GM12878 (cell line): ENCODE measurements around the gene GMPPA. TPM values are rescaled to one million over a fixed set of nuclear protein-coding genes. Genes with fewer than 3 reads are reported as not detected.

Experiments used
- BRCA1 ChIP-seq: IDR thresholded peaks from 2 replicates; pipeline ENCODE4 v1.6.1; 2011; ENCODE audit warnings: low read depth, low read length, improper control_type of control experiment
- CBX5 ChIP-seq: sonication (generic); IDR thresholded peaks from 2 replicates; pipeline ENCODE4 v1.6.1; 2016; ENCODE audit warnings: low read depth, moderate library complexity, mild to moderate bottlenecking, inconsistent platforms
- CREM ChIP-seq: IDR thresholded peaks from 2 replicates; pipeline ENCODE4 v1.6.1; 2014; ENCODE audit warnings: antibody characterized with exemption, low read depth
- DPF2 ChIP-seq: fragments of 450-650 bp; IDR thresholded peaks from 2 replicates; pipeline ENCODE4 v1.6.1; 2017; ENCODE audit warnings: mild to moderate bottlenecking
- KAT2A ChIP-seq: conservative IDR thresholded peaks from 2 replicates; pipeline ENCODE4 v1.6.1; 2011; ENCODE audit warnings: low read depth, low read length; ENCODE audit not compliant: control insufficient read depth
- MEF2B ChIP-seq: fragments of 450-650 bp; IDR thresholded peaks from 2 replicates; pipeline ENCODE4 v1.6.1; 2018; ENCODE audit warnings: mild to moderate bottlenecking, moderate library complexity; ENCODE audit not compliant: partially characterized antibody, poor library complexity, severe bottlenecking
- NBN ChIP-seq: fragments of 450-650 bp; IDR thresholded peaks from 2 replicates; pipeline ENCODE4 v1.6.1; 2016
- NFYA ChIP-seq: IDR thresholded peaks from 2 replicates; pipeline ENCODE4 v1.6.1; 2011; ENCODE audit warnings: low read depth, mild to moderate bottlenecking, low read length, improper control_type of control experiment, borderline replicate concordance
- NFYB ChIP-seq: IDR thresholded peaks from 2 replicates; pipeline ENCODE4 v1.6.1; 2011; ENCODE audit warnings: low read depth, mild to moderate bottlenecking, low read length, improper control_type of control experiment, moderate library complexity; ENCODE audit not compliant: insufficient read depth
- NR2C2 ChIP-seq: IDR thresholded peaks from 2 replicates; pipeline ENCODE4 v1.6.1; 2011; ENCODE audit warnings: borderline replicate concordance, low read depth; ENCODE audit not compliant: control insufficient read depth, insufficient read length
- NRF1 ChIP-seq: conservative IDR thresholded peaks from 2 replicates; pipeline ENCODE4 v1.6.1; 2011; ENCODE audit warnings: mild to moderate bottlenecking, low read depth, low read length, improper control_type of control experiment
- SMAD1 ChIP-seq: fragments of 450-650 bp; IDR thresholded peaks from 2 replicates; pipeline ENCODE4 v1.6.1; 2018; ENCODE audit warnings: mild to moderate bottlenecking, low read depth; ENCODE audit not compliant: partially characterized antibody
- SMC3 ChIP-seq: IDR thresholded peaks from 2 replicates; pipeline ENCODE4 v1.6.1; 2011; ENCODE audit warnings: low read length, improper control_type of control experiment, borderline replicate concordance
- ZBED1 ChIP-seq: IDR thresholded peaks from 2 replicates; pipeline ENCODE4 v1.6.1; 2016; ENCODE audit warnings: borderline replicate concordance
- ZBTB33 ChIP-seq: fragments of 450-650 bp; IDR thresholded peaks from 2 replicates; pipeline ENCODE4 v1.6.1; 2017; ENCODE audit warnings: mild to moderate bottlenecking
- ZNF687 ChIP-seq: fragments of 450-650 bp; IDR thresholded peaks from 2 replicates; pipeline ENCODE4 v1.6.1; 2017; ENCODE audit warnings: mild to moderate bottlenecking, moderate library complexity
- polyA plus RNA-seq, 11 experiments: library from polyadenylated mRNA; depleted of rRNA in 4 of 11; unstranded in 6 of 11; stranded (reverse) in 5 of 11; fragments of >200 nt; fragmentation: Nextera tagmentation in 4 of 11; fragmentation: Illumina TruSeq in 1 of 11; extraction: Ambion mirVana in 4 of 11; extraction: Trizol in 1 of 11; gene quantifications; 1 replicate in 1 of 11; 2 replicates in 10 of 11; pipeline versions ENCODE4 v1.2.1 to v1.2.3, GENCODE V29; 2011 to 2016; ENCODE audit warnings: inconsistent platforms in 2 of 11, missing spikeins in 2 of 11, low read depth in 1 of 11
- total RNA-seq, 4 experiments: library from RNA; depleted of rRNA in 3 of 4; stranded (reverse); fragments of >200 nt in 3 of 4; fragmentation: Illumina TruSeq in 1 of 4; extraction: Trizol in 1 of 4; gene quantifications; 2 replicates each; pipeline versions ENCODE4 v1.2.1 to v1.2.3, GENCODE V29; 2013 to 2021
- TF ChIP-seq, protein P1 (sequence below): fragments of 450-650 bp; formaldehyde crosslinking; IDR thresholded peaks from 2 replicates; pipeline ENCODE4 v1.4.0; 2022; ENCODE audit warnings: mild to moderate bottlenecking, moderate library complexity
- TF ChIP-seq, protein P2 (sequence below): fragments of 450-650 bp; IDR thresholded peaks from 2 replicates; pipeline ENCODE4 v1.6.1; 2014; ENCODE audit warnings: mild to moderate bottlenecking

GMPPA gene
- total and polyA plus RNA-seq, 10 of the 15 experiments (the other 5 are each of a cell fraction or from before 2014, with no cell fraction given), result 1.9 to 83.2 (median 45.0) TPM

DNA sequence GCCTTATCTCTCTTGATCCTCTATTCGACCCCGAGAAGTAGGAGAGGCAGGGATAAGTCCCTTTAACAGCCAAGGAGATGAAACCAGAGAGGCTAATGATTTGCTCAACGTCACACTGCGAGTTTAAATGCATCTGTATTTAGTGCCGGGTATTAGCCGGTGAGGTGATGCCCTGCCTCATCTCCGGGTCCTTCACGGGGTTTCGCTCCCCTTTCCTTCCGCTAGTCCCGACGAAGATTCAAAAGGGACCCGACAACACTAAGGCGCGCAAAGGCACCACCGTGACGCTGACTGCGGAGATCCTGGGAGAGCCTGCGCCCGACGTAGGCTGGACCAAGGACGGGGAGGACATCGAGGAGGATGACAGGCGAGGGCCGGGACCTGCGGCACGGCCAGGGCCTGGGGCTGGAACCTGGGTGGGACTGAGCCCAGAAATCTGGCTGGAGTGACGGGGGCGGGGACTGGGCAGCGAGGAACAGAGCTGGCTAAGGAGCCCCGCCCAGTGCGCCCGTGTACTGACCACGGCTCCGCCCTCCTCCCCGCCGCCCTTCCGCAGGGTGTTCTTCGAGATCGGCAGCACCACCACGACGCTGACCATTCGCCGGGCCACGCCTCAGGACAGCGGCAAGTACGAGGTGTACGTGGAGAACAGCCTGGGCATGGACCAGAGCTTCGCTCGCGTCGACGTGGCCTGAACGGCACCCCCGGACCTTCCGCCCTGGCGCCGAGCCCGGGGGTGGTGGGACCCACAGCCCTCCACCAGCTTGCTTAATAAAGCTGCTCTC is 1.0 kb upstream of the GMPPA start (continued):
- TF ChIP-seq, protein P1, sequence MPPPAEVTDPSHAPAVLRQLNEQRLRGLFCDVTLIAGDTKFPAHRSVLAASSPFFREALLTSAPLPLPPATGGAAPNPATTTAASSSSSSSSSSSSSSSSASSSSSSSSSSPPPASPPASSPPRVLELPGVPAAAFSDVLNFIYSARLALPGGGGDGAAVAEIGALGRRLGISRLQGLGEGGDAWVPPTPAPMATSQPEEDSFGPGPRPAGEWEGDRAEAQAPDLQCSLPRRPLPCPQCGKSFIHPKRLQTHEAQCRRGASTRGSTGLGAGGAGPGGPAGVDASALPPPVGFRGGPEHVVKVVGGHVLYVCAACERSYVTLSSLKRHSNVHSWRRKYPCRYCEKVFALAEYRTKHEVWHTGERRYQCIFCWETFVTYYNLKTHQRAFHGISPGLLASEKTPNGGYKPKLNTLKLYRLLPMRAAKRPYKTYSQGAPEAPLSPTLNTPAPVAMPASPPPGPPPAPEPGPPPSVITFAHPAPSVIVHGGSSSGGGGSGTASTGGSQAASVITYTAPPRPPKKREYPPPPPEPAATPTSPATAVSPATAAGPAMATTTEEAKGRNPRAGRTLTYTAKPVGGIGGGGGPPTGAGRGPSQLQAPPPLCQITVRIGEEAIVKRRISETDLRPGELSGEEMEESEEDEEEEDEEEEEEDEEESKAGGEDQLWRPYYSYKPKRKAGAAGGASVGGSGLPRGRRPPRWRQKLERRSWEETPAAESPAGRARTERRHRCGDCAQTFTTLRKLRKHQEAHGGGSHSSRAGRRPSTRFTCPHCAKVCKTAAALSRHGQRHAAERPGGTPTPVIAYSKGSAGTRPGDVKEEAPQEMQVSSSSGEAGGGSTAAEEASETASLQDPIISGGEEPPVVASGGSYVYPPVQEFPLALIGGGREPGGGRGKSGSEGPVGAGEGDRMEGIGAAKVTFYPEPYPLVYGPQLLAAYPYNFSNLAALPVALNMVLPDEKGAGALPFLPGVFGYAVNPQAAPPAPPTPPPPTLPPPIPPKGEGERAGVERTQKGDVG (CRISPR knock-in tag), result no peak
- TF ChIP-seq ZBTB33 (no peak), CREM (no peak), NBN (no peak), KAT2A (no peak), SMC3 (no peak), DPF2 (no peak), CBX5 (no peak), NFYA (no peak), BRCA1 (no peak), ZBED1 (no peak), MEF2B (no peak), SMAD1 (no peak), NR2C2 (no peak), NFYB (no peak), NRF1 (no peak), ZNF687 (no peak)
- TF ChIP-seq, protein P2, sequence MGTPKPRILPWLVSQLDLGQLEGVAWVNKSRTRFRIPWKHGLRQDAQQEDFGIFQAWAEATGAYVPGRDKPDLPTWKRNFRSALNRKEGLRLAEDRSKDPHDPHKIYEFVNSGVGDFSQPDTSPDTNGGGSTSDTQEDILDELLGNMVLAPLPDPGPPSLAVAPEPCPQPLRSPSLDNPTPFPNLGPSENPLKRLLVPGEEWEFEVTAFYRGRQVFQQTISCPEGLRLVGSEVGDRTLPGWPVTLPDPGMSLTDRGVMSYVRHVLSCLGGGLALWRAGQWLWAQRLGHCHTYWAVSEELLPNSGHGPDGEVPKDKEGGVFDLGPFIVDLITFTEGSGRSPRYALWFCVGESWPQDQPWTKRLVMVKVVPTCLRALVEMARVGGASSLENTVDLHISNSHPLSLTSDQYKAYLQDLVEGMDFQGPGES, result no peak
- TF ChIP-seq, all 136 proteins: peak for 5
